Glutamatergic neuron (in vitro differentiated cells): ENCODE measurements around the gene B4GALNT3. TPM values are rescaled to one million over a fixed set of nuclear protein-coding genes. Genes with fewer than 3 reads are reported as not detected.
"Not testable (repeated sequence)": the region's sequence is repeated elsewhere in the genome, so short reads cannot be mapped to it uniquely, and the experiment has no call there.

Source experiments
- DNase-seq: peaks from one replicate; pipeline ENCODE4 v3.0.0; 2022
- H3K27ac Mint-ChIP-seq: one replicate; pipeline ENCODE4 v1.8.0; 2020; ENCODE audit warnings: mild to moderate bottlenecking, mixed read lengths, inconsistent platforms; ENCODE audit not compliant: unreplicated experiment
- H3K27me3 Mint-ChIP-seq: one replicate; pipeline ENCODE4 v1.8.0; 2020; ENCODE audit warnings: mild to moderate bottlenecking, moderate library complexity, mixed read lengths, inconsistent platforms; ENCODE audit not compliant: unreplicated experiment
- H3K36me3 Mint-ChIP-seq: one replicate; pipeline ENCODE4 v1.8.0; 2020; ENCODE audit warnings: mild to moderate bottlenecking, mixed read lengths, inconsistent platforms; ENCODE audit not compliant: unreplicated experiment
- H3K4me1 Mint-ChIP-seq: one replicate; pipeline ENCODE4 v1.8.0; 2020; ENCODE audit warnings: mild to moderate bottlenecking, low read depth, mixed read lengths, inconsistent platforms; ENCODE audit not compliant: unreplicated experiment
- H3K4me3 Mint-ChIP-seq: one replicate; pipeline ENCODE4 v1.8.0; 2020; ENCODE audit warnings: mild to moderate bottlenecking, mixed read lengths, inconsistent platforms; ENCODE audit not compliant: unreplicated experiment
- H3K9me3 Mint-ChIP-seq: one replicate; pipeline ENCODE4 v1.8.0; 2020; ENCODE audit warnings: mild to moderate bottlenecking, moderate library complexity, mixed read lengths, inconsistent platforms; ENCODE audit not compliant: unreplicated experiment
- CTCF ChIP-seq: fragments of 200-600 bp; sonication (generic); IDR thresholded peaks from one replicate; pipeline ENCODE4 v1.5.0; 2021; ENCODE audit not compliant: partially characterized antibody, unreplicated experiment
- long read RNA-seq: library from polyadenylated mRNA; unstranded; transcript quantifications from one replicate; pipeline ENCODE4 v2.0.0, GENCODE V29; 2020; ENCODE audit not compliant: unreplicated experiment
- total RNA-seq: library from RNA; stranded (reverse); fragmentation: NEBNext Ultra II Directional; extraction: Animal tissue kit (Norgen Biotek cat#: 25700); gene quantifications from one replicate; pipeline ENCODE4 v1.2.1, GENCODE V29; 2021; ENCODE audit not compliant: unreplicated experiment

B4GALNT3 gene
- total RNA-seq, result 3.3 TPM
- long read RNA-seq, result 0 reads

- peak; percentile 67 for DNase-seq
- peak within 1 kb of the TSS; percentile 79 for H3K4me3 Mint-ChIP-seq
- no peaks in the 10 kb centered on the region for H3K36me3 Mint-ChIP-seq
- H3K9me3 Mint-ChIP-seq, result peaks cover 6% of the 10 kb centered on the region
- no peak for TF ChIP-seq CTCF
- no peak within 1 kb of the TSS for H3K27ac Mint-ChIP-seq
- peaks cover 22% of the 10 kb centered on the region for H3K27me3 Mint-ChIP-seq
- peaks cover 3% of the 10 kb centered on the region for H3K4me1 Mint-ChIP-seq
These were observed at the start of gene B4GALNT3 for GRCh38 chr12:459430-460258. B4GALNT3 (plus strand) TSS chr12:459939; CDS start chr12:460377, 438 bp downstream.

- no peak overlapping the region for H3K27ac Mint-ChIP-seq
- no peaks in the 10 kb centered on the region for H3K9me3 Mint-ChIP-seq
- TF ChIP-seq CTCF, result no peak
- DNase-seq, result no peak
- H3K4me3 Mint-ChIP-seq, result no peak overlapping the region
- peaks cover 2% of the 10 kb centered on the region for H3K27me3 Mint-ChIP-seq
- H3K4me1 Mint-ChIP-seq, result no peaks in the 10 kb centered on the region
- no peaks in the 10 kb centered on the region for H3K36me3 Mint-ChIP-seq
These were observed 44.9 kb upstream of the B4GALNT3 start for GRCh38 chr12:414859-415258.

GRCh38 chr12:418432-418831 is 41.3 kb upstream of the B4GALNT3 start:
- H3K27me3 Mint-ChIP-seq, result peaks cover 2% of the 10 kb centered on the region
- no peak for DNase-seq
- H3K27ac Mint-ChIP-seq, result no peak overlapping the region
- no peak for TF ChIP-seq CTCF
- H3K4me3 Mint-ChIP-seq, result no peak overlapping the region
- no peaks in the 10 kb centered on the region for H3K36me3 Mint-ChIP-seq
- H3K4me1 Mint-ChIP-seq, result no peaks in the 10 kb centered on the region
- H3K9me3 Mint-ChIP-seq, result no peaks in the 10 kb centered on the region

GRCh38 chr12:422526-422925 is 37.2 kb upstream of the B4GALNT3 start:
- no peaks in the 10 kb centered on the region for H3K36me3 Mint-ChIP-seq
- H3K9me3 Mint-ChIP-seq, result no peaks in the 10 kb centered on the region
- no peak overlapping the region for H3K4me3 Mint-ChIP-seq

GRCh38 chr12:435737-436136 is 24.0 kb upstream of the B4GALNT3 start:
- not testable (repeated sequence) for H3K4me3 Mint-ChIP-seq, H3K9me3 Mint-ChIP-seq, H3K27ac Mint-ChIP-seq, H3K36me3 Mint-ChIP-seq, DNase-seq, H3K4me1 Mint-ChIP-seq, H3K27me3 Mint-ChIP-seq

More at GRCh38 chr12:422526-422925, 37.2 kb upstream of the B4GALNT3 start:
- no peak for DNase-seq
- no peak for TF ChIP-seq CTCF
- Mint-ChIP-seq H3K27ac (no peak overlapping the region), H3K4me1 (no peaks in the 10 kb centered on the region), H3K27me3 (no peaks in the 10 kb centered on the region)
